Limb (tissue), 2 donors: Measurements from ENCODE around the gene SLC35A2.
A peak's percentile ranks its signal among the peaks of the same experiment; 100 is the strongest.

Source experiments
- DNase-seq, 2 donors: peaks; one replicate each; pipeline ENCODE4 v3.0.0-alpha.2; 2016; ENCODE audit errors: extremely low spot score in 2 of 2

The SLC35A2 gene

GRCh38 chrX:48911412-48912182 is at the start of gene SLC35A2:
Gene SLC35A2, minus strand, starts transcription at chrX:48911646. Its CDS starts 10 bp downstream, at chrX:48911636.
- DNase-seq = peak; percentile 53 to 89

- no peak for DNase-seq
These were observed 48.8 kb upstream of the SLC35A2 start for GRCh38 chrX:48960291-48960690.

- no peak for DNase-seq
These were observed 47.2 kb upstream of the SLC35A2 start for GRCh38 chrX:48958635-48959094.

GRCh38 chrX:48957827-48958634 is 46.6 kb upstream of the SLC35A2 start:
- peak; percentile 93 for DNase-seq

GRCh38 chrX:48957477-48957826 is 46.0 kb upstream of the SLC35A2 start, which contains the start of gene OTUD5:
Gene OTUD5, minus strand, starts transcription at chrX:48957607. Its CDS starts 37 bp downstream, at chrX:48957570.
- peak; percentile 33 to 81 for DNase-seq

- DNase-seq = peak in 1 of 2 donors; percentile 32
These were observed 45.4 kb upstream of the SLC35A2 start for GRCh38 chrX:48956728-48957414.

GRCh38 chrX:48948589-48948988 is 37.1 kb upstream of the SLC35A2 start:
- no peak for DNase-seq

GRCh38 chrX:48945517-48946348 is 34.3 kb upstream of the SLC35A2 start:
- peak; percentile 19 to 42 for DNase-seq

GRCh38 chrX:48942895-48943294 is 31.4 kb upstream of the SLC35A2 start:
- DNase-seq = no peak

GRCh38 chrX:48940404-48940955 is 29.0 kb upstream of the SLC35A2 start:
- no peak for DNase-seq

GRCh38 chrX:48939524-48940228 is 28.2 kb upstream of the SLC35A2 start:
- no peak for DNase-seq

- no peak for DNase-seq
These were observed 27.4 kb upstream of the SLC35A2 start for GRCh38 chrX:48938721-48939425.

- DNase-seq = peak in 1 of 2 donors; percentile 32
These were observed 25.8 kb upstream of the SLC35A2 start for GRCh38 chrX:48937054-48937907.

- no peak for DNase-seq
These were observed 25.1 kb upstream of the SLC35A2 start for GRCh38 chrX:48936429-48937053.

- DNase-seq = no peak
These were observed 23.8 kb upstream of the SLC35A2 start for GRCh38 chrX:48935301-48935670.

GRCh38 chrX:48934581-48935300 is 23.3 kb upstream of the SLC35A2 start:
- no peak for DNase-seq

- DNase-seq = no peak
These were observed 22.3 kb upstream of the SLC35A2 start for GRCh38 chrX:48933757-48934156.
